Measurements from ENCODE around the gene COL4A6.

- TF ChIP-seq CTCF (IDR thresholded peaks at IDR 0.05), result no peak
- TF ChIP-seq POLR2A (IDR thresholded peaks at IDR 0.05), result no peak
- no peak for TF ChIP-seq POLR2AphosphoS5 (IDR thresholded peaks at IDR 0.05; ENCODE audit: insufficient read depth in 1 of 2, low read depth in 1 of 2)
Measured at GRCh38 chrX:108159028-108159670, 279.1 kb downstream of the COL4A6 start.

Measured in vagina (tissue), 2 donors.